LNCaP clone FGC (cell line): ENCODE data around the gene GLTP.

ENCODE experiments used
- DNase-seq: peaks from one replicate; pipeline ENCODE4 v3.0.0-alpha.2; 2011; ENCODE audit warnings: low read depth
- H3K4me3 ChIP-seq: 2 replicates; pipeline ENCODE4 v1.5.1; 2011; ENCODE audit warnings: mild to moderate bottlenecking, low read depth, low read length, control low read depth
- TF ChIP-seq, protein P1 (sequence below): IDR thresholded peaks from 2 replicates; pipeline ENCODE4 v1.5.1; 2012; ENCODE audit warnings: mild to moderate bottlenecking; ENCODE audit not compliant: control insufficient read depth, insufficient read depth; ENCODE audit errors: extremely low read depth

Gene GLTP

DNA sequence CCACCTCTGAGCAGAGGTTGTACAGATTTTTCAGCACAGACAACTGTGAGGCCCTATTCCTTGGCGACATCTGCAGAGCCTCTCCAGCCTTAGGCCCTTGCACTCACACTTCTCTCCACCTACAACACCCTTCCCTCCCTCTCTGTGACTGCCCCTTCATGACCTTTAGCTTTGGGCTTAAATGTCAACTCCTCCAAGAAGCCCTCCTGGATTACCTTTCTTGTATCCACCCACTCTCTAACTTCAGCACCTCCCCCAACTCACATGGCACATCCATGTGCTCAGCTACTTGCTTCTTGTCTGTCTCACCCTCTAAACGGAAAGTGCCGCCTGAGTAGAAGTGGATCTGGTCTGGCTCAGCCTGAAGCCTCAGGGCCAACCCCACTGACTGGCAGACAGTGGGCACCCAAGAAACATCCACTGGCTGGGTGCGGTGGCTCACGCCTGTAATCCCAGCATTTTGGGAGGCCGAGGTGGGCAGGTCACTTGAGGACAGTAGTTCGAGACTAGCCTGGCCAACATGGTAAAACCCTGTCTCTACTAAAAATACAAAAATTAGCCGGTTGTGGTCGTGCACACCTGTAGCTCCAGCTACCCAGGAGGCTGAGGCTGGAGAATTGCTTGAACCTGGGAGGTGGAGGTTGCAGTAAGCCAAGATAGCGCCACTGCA is 69.3 kb downstream of the GLTP start:
- H3K4me3 ChIP-seq: no peak overlapping the region
- no peak for DNase-seq
- TF ChIP-seq, protein P1, sequence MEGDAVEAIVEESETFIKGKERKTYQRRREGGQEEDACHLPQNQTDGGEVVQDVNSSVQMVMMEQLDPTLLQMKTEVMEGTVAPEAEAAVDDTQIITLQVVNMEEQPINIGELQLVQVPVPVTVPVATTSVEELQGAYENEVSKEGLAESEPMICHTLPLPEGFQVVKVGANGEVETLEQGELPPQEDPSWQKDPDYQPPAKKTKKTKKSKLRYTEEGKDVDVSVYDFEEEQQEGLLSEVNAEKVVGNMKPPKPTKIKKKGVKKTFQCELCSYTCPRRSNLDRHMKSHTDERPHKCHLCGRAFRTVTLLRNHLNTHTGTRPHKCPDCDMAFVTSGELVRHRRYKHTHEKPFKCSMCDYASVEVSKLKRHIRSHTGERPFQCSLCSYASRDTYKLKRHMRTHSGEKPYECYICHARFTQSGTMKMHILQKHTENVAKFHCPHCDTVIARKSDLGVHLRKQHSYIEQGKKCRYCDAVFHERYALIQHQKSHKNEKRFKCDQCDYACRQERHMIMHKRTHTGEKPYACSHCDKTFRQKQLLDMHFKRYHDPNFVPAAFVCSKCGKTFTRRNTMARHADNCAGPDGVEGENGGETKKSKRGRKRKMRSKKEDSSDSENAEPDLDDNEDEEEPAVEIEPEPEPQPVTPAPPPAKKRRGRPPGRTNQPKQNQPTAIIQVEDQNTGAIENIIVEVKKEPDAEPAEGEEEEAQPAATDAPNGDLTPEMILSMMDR: no peak

DNA sequence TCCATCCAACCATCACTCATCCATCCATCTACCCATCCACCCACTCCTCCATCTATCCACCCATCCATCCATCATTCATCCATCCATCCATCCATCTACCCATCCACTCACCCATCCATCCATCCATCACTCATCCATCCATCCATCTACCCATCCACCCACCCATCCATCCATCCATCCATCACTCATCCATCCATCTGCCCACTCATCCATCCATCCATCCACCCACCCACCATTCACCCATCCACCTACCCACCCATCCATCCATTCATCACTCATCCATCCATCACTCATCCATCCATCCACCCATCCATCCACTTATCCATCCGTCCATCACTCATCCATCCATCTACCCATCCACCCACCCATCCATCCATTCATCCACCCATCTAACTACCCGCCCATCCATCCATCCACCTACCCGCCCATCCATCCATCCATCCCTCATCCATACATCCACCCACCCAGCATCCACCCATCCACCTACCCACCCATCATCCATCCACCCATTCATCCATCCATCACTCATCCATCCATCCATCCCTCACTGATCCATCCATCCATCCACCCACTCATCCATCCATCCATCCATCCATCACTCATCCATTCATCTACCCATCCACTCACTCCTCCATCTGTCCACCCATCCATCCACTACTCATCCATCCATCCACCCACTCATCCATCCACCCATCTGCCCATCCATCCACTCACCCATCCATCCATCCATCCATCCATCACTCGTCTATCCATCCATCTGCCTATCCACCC is 71.3 kb downstream of the GLTP start:
- no peak overlapping the region for H3K4me3 ChIP-seq
- no peak for DNase-seq
- TF ChIP-seq, protein P1: no peak

DNA sequence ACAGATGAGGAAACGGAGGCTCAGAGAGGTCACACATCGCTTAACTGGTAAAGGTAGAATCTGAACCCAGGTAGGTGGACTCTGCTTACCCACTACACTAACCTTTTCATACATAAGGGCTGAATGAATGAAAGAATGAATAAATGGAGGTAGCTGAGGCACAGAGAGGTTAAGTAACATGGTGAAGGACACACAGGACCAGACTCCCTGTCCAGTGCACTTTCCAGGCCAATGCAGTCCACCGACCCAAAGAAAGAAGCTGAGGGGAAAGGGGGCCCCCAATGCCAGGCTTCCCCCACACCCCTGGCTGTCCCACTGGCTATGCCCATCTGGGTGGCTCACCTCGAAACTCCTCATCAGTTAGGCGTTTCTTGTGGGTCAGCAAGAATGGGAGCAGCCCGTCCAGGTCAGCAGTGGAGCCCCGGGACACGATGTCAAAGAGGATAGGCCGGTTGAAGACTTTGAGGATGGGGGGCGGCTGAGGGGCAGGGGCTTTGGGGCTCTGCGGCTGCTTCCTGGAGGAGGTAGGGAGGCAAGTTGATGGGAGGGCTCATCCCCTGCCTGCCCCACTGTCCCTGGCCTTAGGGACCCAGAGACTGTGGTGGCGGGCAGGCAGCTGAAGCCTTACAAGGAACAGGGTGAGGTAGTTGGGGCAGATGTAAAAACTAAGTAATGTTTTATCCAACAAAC is 72.2 kb downstream of the GLTP start:
- no peak for DNase-seq
- TF ChIP-seq, protein P1: no peak
- no peak overlapping the region for H3K4me3 ChIP-seq

DNA sequence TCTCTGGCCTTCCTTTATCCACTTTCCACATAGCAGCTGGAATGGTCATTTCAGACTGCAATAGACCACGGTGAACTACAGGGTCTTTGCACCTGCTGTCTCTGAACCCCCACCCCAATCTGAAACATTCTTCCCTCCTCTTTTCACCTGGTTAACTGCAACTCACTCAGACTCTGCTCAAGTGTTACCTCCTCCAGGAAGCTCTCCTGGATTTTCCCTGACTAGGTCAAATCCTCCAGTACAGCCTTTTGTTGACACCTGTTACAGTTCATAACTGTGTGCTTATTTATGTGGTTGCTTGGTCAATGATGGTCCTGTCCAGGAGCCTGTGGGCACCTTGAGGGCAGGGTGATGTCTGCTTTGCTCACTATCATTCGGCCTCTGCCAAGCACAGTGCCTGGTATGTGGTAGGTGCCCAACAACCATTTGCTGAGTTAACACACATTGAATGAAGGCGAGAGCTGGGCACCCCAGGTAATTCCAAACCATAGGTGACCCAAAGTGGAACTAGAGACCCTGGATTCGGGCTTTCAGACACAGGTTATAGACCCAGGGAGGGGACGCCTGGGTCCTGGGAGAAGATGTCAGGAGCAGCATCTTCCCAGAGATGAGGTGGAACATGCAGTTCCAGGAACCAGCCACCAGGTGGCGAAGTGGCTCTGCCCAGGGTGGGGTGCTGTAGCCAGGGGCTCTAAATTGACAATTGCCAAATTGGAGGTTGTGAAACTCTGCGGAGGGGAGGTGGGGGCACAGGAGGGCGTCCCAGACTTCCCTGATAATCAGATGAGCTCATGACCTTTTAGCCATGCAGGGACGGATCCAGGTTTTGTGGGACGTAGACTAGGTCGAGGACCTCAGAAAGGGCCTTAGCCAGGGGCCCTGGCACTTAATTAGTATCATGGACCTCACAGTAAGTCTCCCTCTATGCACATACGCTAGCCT is 75.2 kb downstream of the GLTP start:
- TF ChIP-seq, protein P1: peak; percentile 87
- no peak overlapping the region for H3K4me3 ChIP-seq

DNA sequence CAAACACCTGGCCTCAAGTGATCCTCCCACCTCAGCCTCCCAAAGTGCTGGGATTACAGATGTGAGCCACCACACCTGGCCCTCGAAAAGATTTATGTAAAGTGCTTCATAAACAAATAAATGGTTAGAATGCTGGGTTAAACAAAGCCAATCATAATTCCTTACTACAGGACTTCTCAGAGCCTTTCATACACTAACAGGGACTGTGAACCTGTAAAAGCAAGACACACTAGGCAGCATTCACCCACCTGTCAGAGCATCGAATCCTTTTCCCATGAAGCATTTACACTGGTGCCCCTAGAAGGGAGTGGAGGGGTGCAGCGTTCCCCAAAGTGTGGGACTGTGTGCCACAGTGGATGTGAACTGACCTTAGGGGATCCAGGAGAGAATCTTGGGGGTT is 76.7 kb downstream of the GLTP start:
- no peak for DNase-seq

More for the DNA sequence above, 75.2 kb downstream of the GLTP start:
- no peak for DNase-seq

DNA sequence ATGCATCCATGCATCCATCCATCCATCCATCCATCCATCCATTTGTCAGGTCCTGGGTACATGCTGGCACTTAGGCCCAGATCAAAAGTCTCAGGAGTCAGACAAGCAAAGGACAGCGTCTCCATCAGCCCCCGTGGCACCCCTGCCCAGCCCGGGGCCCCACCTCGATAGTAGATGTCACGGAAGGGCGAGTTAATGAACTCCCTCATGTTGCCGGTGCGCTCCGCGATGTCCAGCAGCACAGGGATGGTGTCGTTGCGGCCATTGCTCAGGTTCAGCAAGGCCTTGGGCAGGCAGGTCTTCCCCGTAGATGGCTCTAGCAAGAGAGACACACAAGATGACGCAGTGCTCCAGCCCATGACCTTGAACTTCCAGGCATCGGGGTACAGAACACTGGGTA is 77.5 kb downstream of the GLTP start:
- TF ChIP-seq, protein P1: no peak
- no peak for DNase-seq
- H3K4me3 ChIP-seq: no peak overlapping the region

More for the DNA sequence above, 76.7 kb downstream of the GLTP start:
- TF ChIP-seq, protein P1: no peak
- no peak overlapping the region for H3K4me3 ChIP-seq
